DOHH2 (cell line): ENCODE results near the gene ZIC4.

Experiments
- H3F3A ChIP-seq: fragments of 200-600 bp; sonication (generic), shearing (Covaris generic); 2 replicates; pipeline ENCODE4 v1.6.0; 2016; ENCODE audit warnings: antibody characterized with exemption, mild to moderate bottlenecking; ENCODE audit not compliant: control insufficient read depth, insufficient read depth
- H3K27ac ChIP-seq: fragments of 200-600 bp; sonication (generic); 2 replicates; pipeline ENCODE4 v1.5.1; 2014; ENCODE audit warnings: low read depth, mild to moderate bottlenecking, low read length, moderate library complexity
- H3K27me3 ChIP-seq: fragments of 200-600 bp; sonication (generic); 2 replicates; pipeline ENCODE4 v1.6.1; 2014; ENCODE audit warnings: mild to moderate bottlenecking, low read length, mixed read lengths; ENCODE audit not compliant: control insufficient read depth
- H3K36me3 ChIP-seq: fragments of 200-600 bp; sonication (generic); 2 replicates; pipeline ENCODE4 v1.6.1; 2014; ENCODE audit warnings: mild to moderate bottlenecking, low read length, moderate library complexity, mixed read lengths; ENCODE audit not compliant: control insufficient read depth
- H3K4me1 ChIP-seq: fragments of 200-600 bp; sonication (generic); 2 replicates; pipeline ENCODE4 v1.6.1; 2014; ENCODE audit warnings: mild to moderate bottlenecking, low read length, mixed read lengths; ENCODE audit not compliant: control insufficient read depth
- H3K4me2 ChIP-seq: fragments of 200-600 bp; sonication (generic); 2 replicates; pipeline ENCODE4 v1.6.0; 2014; ENCODE audit warnings: mild to moderate bottlenecking, low read length, moderate library complexity
- H3K4me3 ChIP-seq: fragments of 200-600 bp; sonication (generic); 2 replicates; pipeline ENCODE4 v1.5.1; 2014; ENCODE audit warnings: mild to moderate bottlenecking, low read length, mixed read lengths
- H3K79me2 ChIP-seq: fragments of 200-600 bp; sonication (generic); 2 replicates; pipeline ENCODE4 v1.6.1; 2014; ENCODE audit warnings: mild to moderate bottlenecking, low read length, mixed read lengths; ENCODE audit not compliant: control insufficient read depth
- H3K9me2 ChIP-seq: fragments of 200-600 bp; sonication (generic); replicated peaks from 2 replicates; pipeline ENCODE4 v1.6.1; 2014; ENCODE audit warnings: mild to moderate bottlenecking, low read length, mixed read lengths; ENCODE audit not compliant: control insufficient read depth
- H3K9me3 ChIP-seq: fragments of 200-600 bp; sonication (generic); 2 replicates; pipeline ENCODE4 v1.6.1; 2014; ENCODE audit warnings: antibody characterized with exemption, low read length, mixed read lengths; ENCODE audit not compliant: control insufficient read depth, insufficient read depth
- H4K20me1 ChIP-seq: fragments of 200-600 bp; sonication (generic); 2 replicates; pipeline ENCODE4 v1.6.0; 2014; ENCODE audit warnings: low read depth, mild to moderate bottlenecking, antibody characterized with exemption, low read length, moderate library complexity; ENCODE audit not compliant: control insufficient read depth, insufficient read depth
- CTCF ChIP-seq: fragments of 200-600 bp; sonication (generic); IDR thresholded peaks from one replicate; pipeline ENCODE4 v1.5.1; 2014; ENCODE audit warnings: antibody characterized with exemption, mild to moderate bottlenecking, low read depth, low read length; ENCODE audit not compliant: poor library complexity, severe bottlenecking
- EZH2phosphoT487 ChIP-seq: fragments of 200-600 bp; sonication (generic); IDR thresholded peaks from 2 replicates; pipeline ENCODE4 v1.6.1; 2017; ENCODE audit warnings: borderline replicate concordance, mild to moderate bottlenecking, antibody characterized with exemption, low read length, moderate library complexity, mixed read lengths

The ZIC4 gene

GRCh38 chr3:147380977-147381376 is 25.4 kb downstream of the ZIC4 start:
- Histone ChIP-seq H4K20me1 (no peaks in the 10 kb centered on the region), H3K4me3 (no peak overlapping the region), H3K4me2 (no peak overlapping the region), H3K9me3 (no peaks in the 10 kb centered on the region), H3K9me2 (no peaks in the 10 kb centered on the region), H3K27me3 (no peaks in the 10 kb centered on the region), H3K79me2 (no peaks in the 10 kb centered on the region), H3K4me1 (no peaks in the 10 kb centered on the region), H3F3A (no peaks in the 10 kb centered on the region), H3K36me3 (no peaks in the 10 kb centered on the region), H3K27ac (no peak overlapping the region)
- TF ChIP-seq EZH2phosphoT487 (no peak), CTCF (no peak)

GRCh38 chr3:147380387-147380951 is 25.9 kb downstream of the ZIC4 start:
- no peaks in the 10 kb centered on the region for H3K4me1 ChIP-seq
- H3K27me3 ChIP-seq: no peaks in the 10 kb centered on the region

GRCh38 chr3:147379651-147380050 is 26.7 kb downstream of the ZIC4 start:
- Histone ChIP-seq H3K36me3 (no peaks in the 10 kb centered on the region), H3K79me2 (no peaks in the 10 kb centered on the region), H3K9me3 (no peaks in the 10 kb centered on the region), H3K9me2 (no peaks in the 10 kb centered on the region), H3K4me1 (no peaks in the 10 kb centered on the region), H3K4me3 (no peak overlapping the region), H3K4me2 (no peak overlapping the region), H3F3A (no peaks in the 10 kb centered on the region), H4K20me1 (no peaks in the 10 kb centered on the region), H3K27ac (no peak overlapping the region), H3K27me3 (no peaks in the 10 kb centered on the region)
- TF ChIP-seq CTCF (no peak), EZH2phosphoT487 (no peak)

More at GRCh38 chr3:147380387-147380951, 25.9 kb downstream of the ZIC4 start:
- no peaks in the 10 kb centered on the region for H3K9me3 ChIP-seq
- no peaks in the 10 kb centered on the region for H3K9me2 ChIP-seq
- no peaks in the 10 kb centered on the region for H3K79me2 ChIP-seq
- no peaks in the 10 kb centered on the region for H4K20me1 ChIP-seq
- no peaks in the 10 kb centered on the region for H3K36me3 ChIP-seq
- no peaks in the 10 kb centered on the region for H3F3A ChIP-seq
- no peak overlapping the region for H3K4me3 ChIP-seq
- H3K27ac ChIP-seq: no peak overlapping the region
- H3K4me2 ChIP-seq: no peak overlapping the region
- no peak for TF ChIP-seq CTCF
- no peak for TF ChIP-seq EZH2phosphoT487
